Stimulated activated memory B cell treated with anti-CD40 and anti-IgM and Interleukin-4, amounts not matched to agents 10 μg/mL and 1 μg/mL and 100 μg/mL, for 72 hours (primary cell): ENCODE measurements around the gene RUNX2.

Source experiments
- ATAC-seq: fragments of 150-1000 bp; cut with Tn5 transposase; 2 replicates; pipeline ENCODE4 v1.10.0; 2021
- H3K27ac Mint-ChIP-seq: one replicate; pipeline ENCODE4 v1.8.0; 2022; ENCODE audit warnings: mild to moderate bottlenecking, mixed read lengths
- H3K27me3 Mint-ChIP-seq: one replicate; pipeline ENCODE4 v1.8.0; 2022; ENCODE audit warnings: mixed read lengths
- H3K36me3 Mint-ChIP-seq: one replicate; pipeline ENCODE4 v1.8.0; 2022; ENCODE audit warnings: mixed read lengths
- H3K4me1 Mint-ChIP-seq: one replicate; pipeline ENCODE4 v1.8.0; 2022; ENCODE audit warnings: mixed read lengths
- H3K4me3 Mint-ChIP-seq: one replicate; pipeline ENCODE4 v1.8.0; 2022; ENCODE audit warnings: mild to moderate bottlenecking, moderate library complexity, mixed read lengths
- H3K9me3 Mint-ChIP-seq: one replicate; pipeline ENCODE4 v1.8.0; 2022; ENCODE audit warnings: mixed read lengths

Gene RUNX2

GRCh38 chr6:45630314-45630713, 302.2 kb downstream of the RUNX2 start:
- Mint-ChIP-seq H3K9me3 (no peaks in the 10 kb centered on the region), H3K4me3 (no peak overlapping the region), H3K27ac (no peak overlapping the region), H3K27me3 (no peaks in the 10 kb centered on the region), H3K4me1 (no peaks in the 10 kb centered on the region), H3K36me3 (no peaks in the 10 kb centered on the region)
- ATAC-seq: no peak

DNA sequence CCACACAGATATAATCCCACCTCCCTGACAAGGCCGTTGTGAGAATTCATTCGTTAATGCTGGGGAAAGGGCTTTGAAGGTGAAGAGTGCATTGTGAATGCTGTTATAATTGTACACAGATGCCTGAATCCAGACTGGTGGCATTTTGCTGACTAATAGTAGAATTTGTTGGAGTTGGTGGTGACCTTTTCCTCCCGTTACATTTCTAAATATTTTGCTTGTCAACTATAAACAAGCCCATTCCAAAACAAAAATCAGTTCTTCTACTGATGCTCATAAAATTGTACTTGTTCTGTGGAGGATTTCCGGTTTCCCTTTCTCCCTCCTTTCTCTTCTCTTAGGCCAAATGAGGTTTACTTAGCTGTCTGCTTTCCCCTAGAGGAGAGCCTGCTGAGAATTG, 302.7 kb downstream of the RUNX2 start:
- H3K4me1 Mint-ChIP-seq: no peaks in the 10 kb centered on the region
- ATAC-seq: no peak
- no peak overlapping the region for H3K4me3 Mint-ChIP-seq
- no peaks in the 10 kb centered on the region for H3K36me3 Mint-ChIP-seq
- H3K27me3 Mint-ChIP-seq: no peaks in the 10 kb centered on the region
- no peaks in the 10 kb centered on the region for H3K9me3 Mint-ChIP-seq
- H3K27ac Mint-ChIP-seq: no peak overlapping the region

- Mint-ChIP-seq H3K27me3 (no peaks in the 10 kb centered on the region), H3K9me3 (no peaks in the 10 kb centered on the region), H3K27ac (no peak overlapping the region), H3K4me1 (no peaks in the 10 kb centered on the region), H3K36me3 (no peaks in the 10 kb centered on the region), H3K4me3 (no peak overlapping the region)
- no peak for ATAC-seq
Observed at GRCh38 chr6:45631396-45631795, 303.3 kb downstream of the RUNX2 start.

DNA sequence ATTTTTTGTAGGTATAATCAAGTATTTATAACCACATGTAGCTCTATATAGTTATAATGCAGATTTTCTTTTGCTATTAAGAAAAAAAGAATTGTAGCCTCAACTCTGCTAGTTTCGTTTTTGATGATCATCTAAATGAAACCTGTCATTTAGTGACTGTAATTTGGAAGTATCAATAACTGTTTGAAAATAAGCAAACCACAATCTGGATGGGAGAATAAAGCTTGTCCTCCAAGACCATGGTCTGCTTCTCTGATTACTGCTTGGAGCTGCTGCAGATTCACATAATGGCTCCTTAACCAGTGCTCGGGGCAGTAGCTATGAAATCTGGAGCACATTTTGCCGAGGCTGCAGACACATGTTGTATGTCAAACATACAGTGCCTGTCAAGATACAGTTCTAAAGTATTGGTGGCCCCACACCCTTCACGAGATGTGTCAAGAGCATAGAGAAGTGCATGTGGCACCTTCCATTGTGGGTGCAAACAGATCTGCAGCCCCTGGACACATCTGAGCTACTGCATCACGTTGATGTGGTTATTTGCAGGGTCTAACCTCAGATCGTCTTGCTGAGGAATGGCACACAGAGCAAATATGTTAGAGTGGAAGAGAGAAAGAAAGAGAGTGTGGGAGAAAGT, 305.3 kb downstream of the RUNX2 start:
- H3K27ac Mint-ChIP-seq: no peak overlapping the region
- H3K36me3 Mint-ChIP-seq: no peaks in the 10 kb centered on the region
- H3K27me3 Mint-ChIP-seq: no peaks in the 10 kb centered on the region
- H3K4me1 Mint-ChIP-seq: no peaks in the 10 kb centered on the region
- ATAC-seq: no peak
- no peak overlapping the region for H3K4me3 Mint-ChIP-seq
- H3K9me3 Mint-ChIP-seq: no peaks in the 10 kb centered on the region

- Mint-ChIP-seq H3K4me1 (no peaks in the 10 kb centered on the region), H3K4me3 (no peak overlapping the region), H3K9me3 (no peaks in the 10 kb centered on the region), H3K36me3 (no peaks in the 10 kb centered on the region), H3K27me3 (no peaks in the 10 kb centered on the region), H3K27ac (no peak overlapping the region)
- no peak for ATAC-seq
Observed at GRCh38 chr6:45634231-45634630, 306.1 kb downstream of the RUNX2 start.

- Mint-ChIP-seq H3K4me3 (no peak overlapping the region), H3K27ac (no peak overlapping the region), H3K36me3 (no peaks in the 10 kb centered on the region), H3K9me3 (no peaks in the 10 kb centered on the region), H3K27me3 (no peaks in the 10 kb centered on the region), H3K4me1 (no peaks in the 10 kb centered on the region)
- ATAC-seq: no peak
Observed at GRCh38 chr6:45635284-45635867, 307.2 kb downstream of the RUNX2 start.

DNA sequence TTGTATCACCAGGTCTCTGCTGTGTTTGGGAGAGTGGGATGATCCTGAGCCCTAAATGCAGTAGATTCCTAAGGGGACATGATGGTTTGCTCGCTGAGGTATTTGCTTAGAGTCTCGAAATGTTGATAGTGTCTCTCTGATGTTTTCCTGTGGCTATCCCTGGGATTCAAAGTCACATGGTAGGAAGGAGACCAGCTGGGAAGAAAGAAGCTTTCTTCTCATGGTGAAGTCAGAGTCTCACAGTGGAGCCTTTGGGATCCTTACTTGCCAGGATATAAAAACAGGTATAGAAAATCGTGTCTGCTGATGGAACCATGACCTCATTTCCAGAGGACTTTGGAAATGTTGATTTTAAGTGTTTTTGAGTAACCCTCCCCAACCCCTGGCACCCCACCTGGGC, 308.9 kb downstream of the RUNX2 start:
- H3K27ac Mint-ChIP-seq: no peak overlapping the region
- no peaks in the 10 kb centered on the region for H3K4me1 Mint-ChIP-seq
- no peak for ATAC-seq
- H3K4me3 Mint-ChIP-seq: no peak overlapping the region
- H3K27me3 Mint-ChIP-seq: no peaks in the 10 kb centered on the region
- H3K9me3 Mint-ChIP-seq: no peaks in the 10 kb centered on the region
- H3K36me3 Mint-ChIP-seq: no peaks in the 10 kb centered on the region

GRCh38 chr6:45637611-45638257, 309.6 kb downstream of the RUNX2 start:
- H3K36me3 Mint-ChIP-seq: no peaks in the 10 kb centered on the region
- H3K27me3 Mint-ChIP-seq: no peaks in the 10 kb centered on the region
- no peak for ATAC-seq
- H3K4me1 Mint-ChIP-seq: no peaks in the 10 kb centered on the region
- no peak overlapping the region for H3K27ac Mint-ChIP-seq
- no peak overlapping the region for H3K4me3 Mint-ChIP-seq
- H3K9me3 Mint-ChIP-seq: no peaks in the 10 kb centered on the region

- no peaks in the 10 kb centered on the region for H3K9me3 Mint-ChIP-seq
- no peak overlapping the region for H3K4me3 Mint-ChIP-seq
- no peak overlapping the region for H3K27ac Mint-ChIP-seq
- ATAC-seq: no peak
- H3K27me3 Mint-ChIP-seq: no peaks in the 10 kb centered on the region
- H3K4me1 Mint-ChIP-seq: peaks cover 6% of the 10 kb centered on the region
- H3K36me3 Mint-ChIP-seq: no peaks in the 10 kb centered on the region
Observed at GRCh38 chr6:45640081-45640491, 312.0 kb downstream of the RUNX2 start.

DNA sequence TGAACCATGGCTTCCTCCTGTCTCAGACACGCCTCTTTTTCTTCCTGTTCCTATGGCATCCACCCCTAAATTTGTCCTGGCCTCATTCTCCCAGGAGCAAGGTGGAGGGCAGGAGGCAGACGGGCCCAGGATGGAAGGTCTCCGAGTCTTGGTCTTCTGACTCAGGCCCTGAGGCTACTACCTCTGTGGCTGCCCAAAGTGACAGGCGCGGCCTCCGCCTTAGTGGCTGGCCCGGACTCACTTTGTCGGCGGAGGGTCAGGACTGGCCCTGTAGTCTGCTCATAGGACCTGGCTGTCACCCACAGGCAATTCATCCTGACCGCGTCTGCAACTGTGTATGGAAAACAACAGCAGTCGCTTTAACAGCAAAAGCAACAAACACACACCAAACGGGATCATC, 312.7 kb downstream of the RUNX2 start:
- no peak for ATAC-seq
- H3K27ac Mint-ChIP-seq: no peak overlapping the region
- no peaks in the 10 kb centered on the region for H3K27me3 Mint-ChIP-seq

DNA sequence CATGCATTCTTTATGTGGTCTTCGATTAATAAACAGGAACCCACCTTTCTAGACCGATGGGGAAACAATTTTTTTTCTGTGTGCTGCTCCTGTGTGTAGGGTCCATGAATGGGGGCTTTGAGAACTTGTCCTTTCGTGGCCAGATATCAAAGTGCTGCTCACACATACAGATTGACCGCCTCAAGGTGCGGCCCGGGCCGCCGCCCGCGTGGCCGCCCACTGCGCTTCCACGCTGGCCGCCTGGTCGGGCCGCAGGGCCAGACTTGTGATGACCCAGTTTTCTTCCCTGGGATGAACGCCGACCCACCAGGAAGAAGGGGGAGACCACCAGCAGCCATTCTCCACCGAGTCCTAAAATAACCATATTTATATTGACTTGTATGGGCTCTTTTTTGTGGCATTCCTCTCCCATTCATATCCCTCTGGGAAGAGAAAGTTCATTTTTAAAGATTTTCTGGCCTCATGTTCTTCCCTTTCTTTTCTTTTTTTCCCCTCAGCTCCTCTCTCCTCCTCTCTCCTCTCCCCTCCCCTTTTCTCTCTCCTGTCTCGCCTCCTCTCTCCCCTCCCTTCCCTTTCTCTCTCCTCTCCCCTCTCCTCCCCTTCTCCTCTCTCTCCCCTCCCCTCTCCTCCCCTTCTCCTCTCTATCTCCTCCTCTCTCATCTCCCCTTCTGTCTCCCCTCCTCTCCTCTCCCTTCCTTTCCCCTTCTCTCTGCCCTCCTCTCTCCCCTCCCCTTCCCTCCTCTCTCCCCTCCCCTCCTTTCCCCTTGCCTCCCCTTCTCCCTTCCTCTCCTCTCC, 314.4 kb downstream of the RUNX2 start:
- no peak overlapping the region for H3K4me3 Mint-ChIP-seq
- H3K27ac Mint-ChIP-seq: peak overlapping the region; percentile 2
- H3K27me3 Mint-ChIP-seq: no peaks in the 10 kb centered on the region
- no peak for ATAC-seq
- H3K4me1 Mint-ChIP-seq: peaks cover 25% of the 10 kb centered on the region
- H3K36me3 Mint-ChIP-seq: no peaks in the 10 kb centered on the region
- H3K9me3 Mint-ChIP-seq: no peaks in the 10 kb centered on the region

More for the DNA sequence above, 312.7 kb downstream of the RUNX2 start:
- H3K9me3 Mint-ChIP-seq: no peaks in the 10 kb centered on the region
- no peak overlapping the region for H3K4me3 Mint-ChIP-seq
- H3K36me3 Mint-ChIP-seq: no peaks in the 10 kb centered on the region
- peaks cover 13% of the 10 kb centered on the region for H3K4me1 Mint-ChIP-seq

GRCh38 chr6:45643126-45643525, 315.0 kb downstream of the RUNX2 start:
- Mint-ChIP-seq H3K36me3 (no peaks in the 10 kb centered on the region), H3K4me1 (peaks cover 30% of the 10 kb centered on the region), H3K4me3 (no peak overlapping the region), H3K27ac (peak overlapping the region; percentile 2), H3K9me3 (no peaks in the 10 kb centered on the region), H3K27me3 (no peaks in the 10 kb centered on the region)
- ATAC-seq: no peak

- Mint-ChIP-seq H3K9me3 (no peaks in the 10 kb centered on the region), H3K27ac (peak overlapping the region; percentile 51), H3K36me3 (no peaks in the 10 kb centered on the region), H3K27me3 (no peaks in the 10 kb centered on the region), H3K4me1 (peaks cover 30% of the 10 kb centered on the region), H3K4me3 (no peak overlapping the region)
- ATAC-seq: no peak
Observed at GRCh38 chr6:45644720-45645119, 316.6 kb downstream of the RUNX2 start.

DNA sequence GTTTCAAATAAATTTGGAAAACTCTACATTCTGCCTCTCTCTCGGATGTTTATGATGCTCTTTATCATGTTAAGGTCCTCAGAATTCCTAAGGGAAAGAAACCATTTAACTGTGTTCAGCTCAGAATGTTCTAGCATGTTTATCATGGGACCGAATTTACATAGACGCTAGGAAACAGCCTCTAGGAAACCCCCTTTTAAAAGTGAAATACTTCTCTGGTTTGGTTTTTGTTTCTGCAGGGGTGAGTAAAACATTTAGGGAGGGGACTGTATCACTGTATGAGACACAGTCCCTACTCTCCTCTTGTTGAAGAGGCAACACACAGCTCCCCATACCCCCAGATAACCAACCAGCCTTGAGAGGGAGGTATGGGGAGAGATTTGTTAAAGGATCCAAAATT, 317.2 kb downstream of the RUNX2 start:
- no peaks in the 10 kb centered on the region for H3K27me3 Mint-ChIP-seq
- ATAC-seq: no peak
- no peaks in the 10 kb centered on the region for H3K9me3 Mint-ChIP-seq
- H3K4me1 Mint-ChIP-seq: peaks cover 30% of the 10 kb centered on the region
- peak overlapping the region; percentile 51 for H3K27ac Mint-ChIP-seq
- H3K4me3 Mint-ChIP-seq: no peak overlapping the region
- no peaks in the 10 kb centered on the region for H3K36me3 Mint-ChIP-seq

GRCh38 chr6:45647341-45648261, 319.5 kb downstream of the RUNX2 start:
- ATAC-seq: no peak
- Mint-ChIP-seq H3K36me3 (no peaks in the 10 kb centered on the region), H3K27me3 (no peaks in the 10 kb centered on the region), H3K4me3 (no peak overlapping the region), H3K27ac (peak overlapping the region; percentile 45), H3K4me1 (peaks cover 30% of the 10 kb centered on the region), H3K9me3 (no peaks in the 10 kb centered on the region)
